Activated T-cell treated with anti-CD3 and anti-CD28 coated beads, Interleukin-2, amount 50 U/mL, for 4 hours (primary cell): ENCODE results near the gene PKP4. TPM values are rescaled to one million over a fixed set of nuclear protein-coding genes. Genes with fewer than 3 reads are reported as not detected.

Experiments
- ATAC-seq, 2 donors: fragments of 200-7000 bp; cut with Tn5 transposase; one replicate each; pipeline ENCODE4 v1.10.0; 2021
- DNase-seq: peaks from one replicate; pipeline ENCODE4 v3.0.0-alpha.2; 2020
- H3K27me3 Mint-ChIP-seq: one replicate; pipeline ENCODE4 v1.8.0; 2021; ENCODE audit warnings: low read depth, mixed read lengths
- H3K36me3 Mint-ChIP-seq: one replicate; pipeline ENCODE4 v1.8.0; 2022; ENCODE audit warnings: mixed read lengths; ENCODE audit not compliant: insufficient read depth
- H3K4me1 Mint-ChIP-seq: one replicate; pipeline ENCODE4 v1.8.0; 2021; ENCODE audit warnings: low read depth, mixed read lengths
- H3K4me3 Mint-ChIP-seq: one replicate; pipeline ENCODE4 v1.8.0; 2021; ENCODE audit warnings: mild to moderate bottlenecking, moderate library complexity, mixed read lengths
- H3K9me3 Mint-ChIP-seq: one replicate; pipeline ENCODE4 v1.8.0; 2021; ENCODE audit warnings: mixed read lengths
- total RNA-seq, 3 donors: library from RNA; stranded (reverse); gene quantifications; one replicate each; pipeline ENCODE4 v1.2.1, GENCODE V29; 2021

PKP4 gene
- total RNA-seq, 3 donors from 2014 or later: 11.5 to 17.7 (median 12.5) TPM

DNA sequence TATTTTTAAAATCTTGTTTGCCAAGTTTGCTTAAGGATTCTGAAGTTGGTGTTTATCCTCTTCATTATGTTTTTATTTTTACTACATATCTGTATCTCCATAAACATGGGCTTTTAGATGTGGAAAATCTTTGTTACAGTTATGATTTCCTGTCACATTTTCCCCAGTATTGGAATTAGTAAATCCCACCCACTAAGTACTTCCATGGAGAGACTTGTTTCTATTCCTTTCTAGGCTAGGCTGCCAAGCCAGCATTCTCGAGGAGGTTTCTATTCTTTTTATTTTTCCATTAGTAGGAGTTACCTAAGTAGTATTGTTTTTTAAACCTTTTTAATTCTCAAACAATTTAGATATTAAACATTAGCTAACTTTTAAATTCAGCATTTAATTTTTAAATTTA, 22.1 kb downstream of the PKP4 start:
- ATAC-seq (no peak), DNase-seq (no peak)
- Mint-ChIP-seq H3K36me3 (peaks cover 6% of the 10 kb centered on the region), H3K27me3 (no peaks in the 10 kb centered on the region), H3K9me3 (no peaks in the 10 kb centered on the region), H3K4me1 (peaks cover 30% of the 10 kb centered on the region), H3K4me3 (no peak overlapping the region)

DNA sequence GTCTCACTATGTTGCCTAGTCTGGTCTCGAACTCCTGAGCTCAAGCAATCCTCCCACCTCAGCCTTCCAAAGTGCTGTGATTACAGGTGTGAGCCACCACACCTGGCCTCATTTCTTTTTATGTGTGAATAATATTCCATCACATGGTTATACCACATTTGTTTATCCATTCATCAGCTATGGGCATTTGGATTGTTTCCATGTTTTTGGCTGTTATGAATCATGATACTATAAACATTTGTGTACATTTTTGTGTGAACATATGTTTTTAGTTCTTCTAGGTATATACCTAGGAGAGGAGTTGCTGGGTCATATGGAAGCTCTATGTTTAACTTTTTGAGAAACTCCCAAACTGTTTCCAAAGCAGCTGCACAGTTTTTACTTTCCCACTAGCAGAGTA, 24.4 kb downstream of the PKP4 start:
- Mint-ChIP-seq H3K27me3 (no peaks in the 10 kb centered on the region), H3K36me3 (peaks cover 6% of the 10 kb centered on the region), H3K4me3 (no peak overlapping the region), H3K9me3 (no peaks in the 10 kb centered on the region), H3K4me1 (peaks cover 25% of the 10 kb centered on the region)
- DNase-seq (no peak), ATAC-seq (no peak)

DNA sequence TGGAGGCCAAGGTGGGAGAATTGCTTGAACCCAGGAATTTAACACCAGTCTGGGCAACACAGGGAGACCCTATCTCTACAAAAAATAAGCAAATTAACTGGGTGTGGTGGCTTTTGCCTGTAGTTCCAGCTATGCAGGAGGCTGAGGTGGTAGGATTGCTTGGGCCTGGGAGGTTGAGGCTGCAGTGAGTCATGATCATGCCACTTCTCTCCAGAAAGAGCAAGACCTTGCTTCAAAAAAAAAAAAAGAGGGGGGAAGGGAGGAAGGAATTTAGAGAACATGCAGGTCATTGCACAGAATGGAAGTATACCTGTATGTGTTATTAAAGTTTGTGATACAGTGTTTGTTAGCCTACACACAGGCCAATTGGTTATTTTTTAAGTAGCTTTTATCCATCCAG, 25.8 kb downstream of the PKP4 start:
- H3K9me3 Mint-ChIP-seq: no peaks in the 10 kb centered on the region
- no peak overlapping the region for H3K4me3 Mint-ChIP-seq
- no peaks in the 10 kb centered on the region for H3K27me3 Mint-ChIP-seq
- DNase-seq: no peak
- ATAC-seq: no peak
- peaks cover 6% of the 10 kb centered on the region for H3K36me3 Mint-ChIP-seq
- H3K4me1 Mint-ChIP-seq: peaks cover 13% of the 10 kb centered on the region

DNA sequence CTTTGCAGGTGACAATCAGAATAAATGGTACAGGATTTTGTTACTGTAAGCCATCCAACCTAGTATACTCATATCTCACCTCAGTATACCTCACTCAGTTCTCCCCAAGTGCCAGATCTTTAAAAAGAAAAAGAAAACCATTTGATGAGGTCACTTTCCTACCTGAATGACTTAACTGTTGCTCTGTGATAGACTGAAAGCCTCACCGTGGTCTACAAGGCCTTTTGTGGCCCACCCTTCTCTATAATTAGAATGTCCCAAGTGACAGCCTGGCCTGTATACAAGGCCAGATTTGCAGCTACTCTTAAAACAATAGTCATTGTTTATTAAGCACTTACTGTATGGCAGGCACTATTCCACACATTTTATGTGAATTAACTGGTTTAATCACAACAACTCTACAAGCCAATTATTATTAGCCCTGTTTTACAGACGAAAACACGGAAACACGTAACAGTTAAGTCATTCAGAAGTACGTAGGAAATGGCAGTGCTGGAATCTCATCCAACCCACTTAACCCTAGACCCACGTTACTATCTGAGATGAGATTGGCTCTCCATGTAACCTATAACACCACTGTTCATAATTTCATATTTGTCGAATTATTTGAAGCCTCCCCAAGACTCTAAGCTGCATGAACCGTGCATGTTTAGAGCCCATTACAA, 28.3 kb downstream of the PKP4 start:
- H3K9me3 Mint-ChIP-seq: no peaks in the 10 kb centered on the region
- H3K27me3 Mint-ChIP-seq: no peaks in the 10 kb centered on the region
- DNase-seq: no peak
- peaks cover 3% of the 10 kb centered on the region for H3K4me1 Mint-ChIP-seq
- peak; percentile 34 to 41 for ATAC-seq
- peaks cover 7% of the 10 kb centered on the region for H3K36me3 Mint-ChIP-seq
- no peak overlapping the region for H3K4me3 Mint-ChIP-seq

DNA sequence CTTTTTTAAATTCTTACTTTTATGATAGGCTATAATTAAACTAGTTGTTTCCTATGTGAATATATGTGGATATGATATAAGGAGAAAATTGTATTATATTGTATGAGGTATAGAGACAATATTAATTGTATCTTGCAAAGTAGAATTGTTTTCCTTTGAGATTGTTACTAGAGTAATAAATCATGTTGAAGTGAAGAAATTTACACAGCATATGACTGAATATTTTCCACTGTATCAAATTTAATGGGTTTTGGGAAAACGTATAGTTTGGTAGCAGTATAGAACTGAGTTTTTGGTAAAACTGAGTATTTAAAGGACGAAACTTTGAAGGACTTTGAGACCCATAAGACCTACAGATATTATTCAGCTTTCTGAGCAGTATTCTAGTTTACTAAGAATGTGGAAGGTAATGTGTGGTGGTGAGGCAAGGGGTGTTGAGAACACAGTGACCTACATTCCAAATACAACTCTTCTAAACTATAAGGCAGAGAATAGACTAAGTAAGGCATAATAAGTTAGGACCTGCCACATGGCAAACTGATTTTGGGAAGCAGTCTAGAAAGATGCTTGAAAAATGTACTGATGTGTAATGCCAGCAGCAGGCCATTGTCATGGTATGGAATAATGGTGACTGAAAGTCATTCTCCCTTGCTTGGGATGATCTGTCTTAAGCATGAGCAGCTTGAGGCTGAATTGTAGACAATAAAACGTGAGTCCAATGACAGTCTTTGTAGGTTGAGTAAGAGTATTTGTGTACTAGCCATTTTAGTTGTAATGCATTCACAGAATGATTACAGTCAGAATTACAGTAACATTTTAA, 29.6 kb downstream of the PKP4 start:
- DNase-seq (no peak), ATAC-seq (no peak)
- Mint-ChIP-seq H3K4me3 (no peak overlapping the region), H3K27me3 (no peaks in the 10 kb centered on the region), H3K4me1 (peaks cover 3% of the 10 kb centered on the region), H3K9me3 (no peaks in the 10 kb centered on the region), H3K36me3 (peaks cover 5% of the 10 kb centered on the region)

DNA sequence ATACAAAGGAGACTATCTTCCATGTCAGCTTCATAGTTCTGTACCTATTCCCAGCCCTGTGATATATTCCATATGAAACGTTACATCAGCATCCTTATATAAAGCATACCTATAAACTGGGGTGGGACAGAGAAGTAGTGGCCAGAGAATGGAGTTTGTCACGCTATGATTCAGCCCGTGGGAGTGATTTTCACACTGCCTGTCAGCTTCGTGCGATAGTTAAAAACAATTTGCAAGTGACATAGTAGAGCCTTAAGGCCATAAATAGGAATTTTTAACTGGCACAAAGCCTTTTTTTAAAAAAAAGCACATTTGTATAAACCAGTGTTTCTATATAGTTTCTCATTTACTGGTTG, 30.2 kb downstream of the PKP4 start:
- Mint-ChIP-seq H3K36me3 (peaks cover 5% of the 10 kb centered on the region), H3K4me3 (no peak overlapping the region), H3K9me3 (no peaks in the 10 kb centered on the region), H3K27me3 (no peaks in the 10 kb centered on the region), H3K4me1 (peaks cover 3% of the 10 kb centered on the region)
- DNase-seq (no peak), ATAC-seq (no peak)

DNA sequence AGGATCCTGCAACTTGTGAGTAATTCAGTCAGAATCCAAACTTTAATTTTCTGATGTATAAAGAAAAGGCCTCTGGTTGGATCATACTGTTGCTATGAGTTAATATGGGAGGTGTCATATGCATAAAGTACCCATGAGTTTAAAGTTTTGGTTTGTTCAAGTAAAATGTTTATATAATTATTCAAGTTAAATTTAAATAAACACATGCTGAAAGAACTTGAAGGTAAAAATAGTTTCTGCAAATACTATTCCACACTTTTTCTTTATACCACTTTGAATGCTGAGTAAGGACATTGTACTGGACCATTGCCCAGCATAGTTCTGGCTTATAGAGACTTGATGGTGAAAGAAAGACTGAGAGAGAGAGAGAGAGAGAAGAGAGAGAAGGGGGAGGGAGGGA, 30.7 kb downstream of the PKP4 start:
- ATAC-seq (no peak), DNase-seq (no peak)
- Mint-ChIP-seq H3K36me3 (peaks cover 5% of the 10 kb centered on the region), H3K4me1 (peaks cover 1% of the 10 kb centered on the region), H3K4me3 (no peak overlapping the region), H3K27me3 (no peaks in the 10 kb centered on the region), H3K9me3 (no peaks in the 10 kb centered on the region)

DNA sequence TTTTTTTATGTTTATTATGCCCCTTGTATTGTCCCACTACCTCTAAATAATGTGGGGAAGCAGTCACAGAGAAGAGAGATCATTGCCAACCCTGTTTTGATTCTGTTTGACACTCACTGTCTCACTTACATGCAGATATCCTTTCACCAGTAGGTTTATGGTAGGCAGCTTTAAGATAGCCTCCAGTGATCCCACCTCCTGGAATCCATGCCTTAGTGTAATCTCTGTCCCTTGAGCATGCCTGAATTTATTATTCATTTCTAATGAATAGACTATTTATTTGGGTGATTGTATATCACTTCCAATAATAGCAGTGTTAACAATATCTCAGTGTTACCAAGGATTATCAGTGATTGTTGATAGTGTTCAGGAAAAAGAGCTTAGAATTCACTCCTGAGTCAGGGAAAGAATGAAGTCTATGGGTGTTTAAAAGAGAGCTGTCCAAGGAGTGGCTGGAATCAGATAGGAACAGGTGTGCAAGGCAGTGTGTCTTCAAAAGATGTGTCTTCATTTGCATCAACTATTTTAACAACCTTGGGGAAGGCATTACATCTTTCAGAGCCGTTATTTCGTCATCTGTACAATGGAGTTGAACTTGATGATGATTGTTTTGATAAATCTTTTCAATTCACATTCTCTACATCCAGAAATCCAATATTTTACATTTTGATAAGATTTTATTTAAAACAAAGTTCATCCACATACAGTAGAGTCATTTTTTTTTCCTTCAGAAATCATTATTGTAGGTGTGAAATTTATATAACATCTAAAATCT, 31.9 kb downstream of the PKP4 start:
- no peak overlapping the region for H3K4me3 Mint-ChIP-seq
- ATAC-seq (no peak), DNase-seq (no peak)
- peaks cover 2% of the 10 kb centered on the region for H3K36me3 Mint-ChIP-seq
- H3K4me1 Mint-ChIP-seq: no peaks in the 10 kb centered on the region
- H3K9me3 Mint-ChIP-seq: no peaks in the 10 kb centered on the region
- no peaks in the 10 kb centered on the region for H3K27me3 Mint-ChIP-seq

DNA sequence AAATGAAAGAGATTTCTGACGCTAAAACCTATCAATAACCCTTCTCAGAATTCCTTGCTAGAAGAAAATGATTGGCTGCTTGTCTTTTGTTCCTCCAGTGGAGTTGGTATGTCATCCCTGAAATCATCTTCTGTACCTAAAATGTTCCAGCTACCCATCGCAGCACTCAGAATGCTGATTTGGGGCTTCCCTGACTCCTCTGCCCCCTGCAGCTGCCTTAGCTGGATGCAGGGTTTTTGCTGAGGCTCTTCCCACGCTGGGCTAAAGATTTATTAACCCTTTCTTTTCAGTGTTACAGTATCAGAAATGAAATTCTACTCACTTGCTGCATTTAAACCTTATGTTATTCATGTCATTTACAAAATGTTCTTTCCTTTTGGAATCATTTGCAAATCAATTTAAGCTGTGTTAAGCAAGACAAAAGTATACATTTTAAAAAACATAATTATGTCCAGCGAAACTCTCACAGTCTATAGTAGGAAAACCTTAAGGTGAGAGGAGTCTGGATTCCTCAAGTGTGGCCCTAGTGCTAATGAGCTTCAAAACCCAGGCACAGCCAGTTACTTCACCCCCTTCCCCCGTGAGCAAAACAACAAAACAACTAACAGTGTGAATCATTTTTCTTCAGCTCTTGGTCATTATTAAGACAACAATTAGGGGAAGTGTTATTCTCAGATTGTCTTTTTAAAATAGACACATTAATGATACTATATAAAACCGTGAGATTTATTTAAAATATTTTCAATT, 32.8 kb downstream of the PKP4 start:
- Mint-ChIP-seq H3K36me3 (peaks cover 2% of the 10 kb centered on the region), H3K4me3 (no peak overlapping the region), H3K9me3 (no peaks in the 10 kb centered on the region), H3K4me1 (no peaks in the 10 kb centered on the region), H3K27me3 (no peaks in the 10 kb centered on the region)
- ATAC-seq (no peak), DNase-seq (no peak)

DNA sequence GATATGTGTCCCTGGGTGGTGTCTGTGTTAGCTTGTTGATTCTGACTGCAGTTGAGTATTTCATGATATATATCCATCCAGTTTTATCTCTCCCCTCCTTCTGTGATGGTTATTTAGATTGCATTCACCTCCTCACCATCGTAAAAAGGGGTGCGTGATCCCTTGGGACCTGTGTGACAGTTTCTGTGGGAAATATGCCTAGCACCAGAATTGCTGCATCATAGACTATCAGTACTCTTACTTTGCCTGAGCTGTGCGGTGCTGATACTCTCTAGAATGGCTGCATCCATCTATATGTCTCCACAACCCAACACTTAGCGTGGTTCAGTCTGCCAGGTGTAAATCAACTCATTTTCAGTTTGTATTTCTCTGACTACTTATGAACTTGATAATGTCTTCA, 34.3 kb downstream of the PKP4 start:
- Mint-ChIP-seq H3K4me3 (no peak overlapping the region), H3K4me1 (no peaks in the 10 kb centered on the region), H3K27me3 (no peaks in the 10 kb centered on the region), H3K9me3 (no peaks in the 10 kb centered on the region), H3K36me3 (peaks cover 2% of the 10 kb centered on the region)
- no peak for ATAC-seq
- no peak for DNase-seq

DNA sequence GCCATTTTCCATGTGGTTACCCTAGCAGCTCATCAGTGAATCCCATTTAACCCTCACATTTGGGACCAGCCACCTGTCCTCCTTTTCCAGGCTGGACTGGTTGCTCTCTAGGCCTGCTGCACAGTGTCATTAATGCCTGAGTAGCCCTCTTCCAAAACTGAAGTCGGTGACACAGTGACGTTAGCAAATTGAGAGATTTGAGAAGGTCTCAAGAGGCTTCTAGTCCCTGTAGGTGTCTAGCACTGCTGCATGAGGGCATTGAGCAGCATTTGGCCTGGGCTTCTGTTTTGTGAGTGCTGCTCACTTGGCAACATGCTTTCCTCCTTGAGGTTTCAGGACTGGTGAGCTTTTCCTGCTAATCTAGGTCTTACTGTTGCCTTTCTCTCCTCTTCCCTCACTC, 36.7 kb downstream of the PKP4 start:
- Mint-ChIP-seq H3K4me1 (peaks cover 1% of the 10 kb centered on the region), H3K4me3 (no peak overlapping the region), H3K27me3 (no peaks in the 10 kb centered on the region), H3K9me3 (no peaks in the 10 kb centered on the region), H3K36me3 (peaks cover 3% of the 10 kb centered on the region)
- DNase-seq (no peak), ATAC-seq (no peak)

DNA sequence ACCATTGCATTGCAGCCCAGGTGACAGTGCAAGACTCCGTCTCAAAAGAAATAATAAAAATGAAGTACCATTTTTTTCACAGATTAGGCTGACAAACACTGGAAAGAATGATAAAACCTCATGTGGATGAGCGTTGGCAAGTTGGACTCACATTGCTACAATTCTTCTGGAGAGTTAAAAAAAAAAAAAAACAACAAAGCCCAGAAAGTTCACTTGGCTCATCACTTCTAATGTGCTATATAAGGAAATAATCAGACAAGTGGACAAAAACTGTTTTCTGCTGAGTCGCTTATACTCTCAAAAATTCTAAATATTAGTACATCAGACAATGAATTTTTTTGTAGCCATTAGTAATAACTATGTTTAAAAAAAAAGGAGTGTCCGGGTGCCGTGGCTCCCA, 38.4 kb downstream of the PKP4 start:
- no peak for DNase-seq
- H3K4me3 Mint-ChIP-seq: no peak overlapping the region
- no peak for ATAC-seq
- peaks cover 3% of the 10 kb centered on the region for H3K4me1 Mint-ChIP-seq
- H3K9me3 Mint-ChIP-seq: no peaks in the 10 kb centered on the region
- H3K27me3 Mint-ChIP-seq: no peaks in the 10 kb centered on the region
- peaks cover 3% of the 10 kb centered on the region for H3K36me3 Mint-ChIP-seq

DNA sequence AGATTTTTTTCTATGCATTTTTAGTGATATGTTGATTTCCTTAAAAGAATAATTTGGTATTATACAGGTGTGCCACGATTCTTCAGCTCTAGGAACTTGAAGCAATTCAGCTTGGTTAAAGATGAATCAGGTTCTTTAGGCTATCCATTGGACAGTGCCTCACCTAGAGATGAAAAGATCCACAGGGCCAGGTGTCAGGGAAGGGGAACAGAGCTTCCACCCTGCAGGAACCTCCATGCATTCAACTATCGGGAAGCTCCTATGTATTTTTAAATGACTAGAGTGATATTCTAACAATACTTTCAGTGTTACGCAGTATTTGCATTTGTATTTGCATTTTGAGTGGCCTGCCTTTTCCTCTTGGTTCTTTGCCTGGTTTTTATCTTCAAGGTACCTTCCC, 40.2 kb downstream of the PKP4 start:
- H3K4me3 Mint-ChIP-seq: no peak overlapping the region
- peaks cover 6% of the 10 kb centered on the region for H3K36me3 Mint-ChIP-seq
- no peaks in the 10 kb centered on the region for H3K27me3 Mint-ChIP-seq
- peaks cover 3% of the 10 kb centered on the region for H3K4me1 Mint-ChIP-seq
- DNase-seq (no peak), ATAC-seq (no peak)
- H3K9me3 Mint-ChIP-seq: no peaks in the 10 kb centered on the region

DNA sequence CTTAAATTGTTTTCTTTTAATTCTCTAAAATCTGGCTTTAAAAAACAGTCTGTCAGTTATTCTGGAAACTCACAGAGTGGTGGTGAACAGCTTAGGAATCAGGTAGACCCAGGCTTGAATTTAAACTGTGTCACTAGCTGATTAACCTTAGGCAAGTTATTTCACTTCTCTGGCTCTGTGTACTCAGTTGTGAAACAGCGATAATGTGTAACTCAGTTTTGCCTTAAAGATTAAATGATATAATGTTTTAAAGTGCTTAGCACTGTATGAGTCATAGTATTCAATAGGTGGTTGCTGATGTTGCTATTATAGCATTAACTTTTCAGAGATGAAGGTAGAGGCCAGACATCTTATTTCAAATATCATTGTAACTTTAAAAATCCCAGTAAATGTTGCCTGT, 40.7 kb downstream of the PKP4 start:
- H3K36me3 Mint-ChIP-seq: peaks cover 6% of the 10 kb centered on the region
- ATAC-seq: peak in 1 of 2 donors; percentile 10
- H3K4me1 Mint-ChIP-seq: peaks cover 3% of the 10 kb centered on the region
- no peak overlapping the region for H3K4me3 Mint-ChIP-seq
- H3K9me3 Mint-ChIP-seq: no peaks in the 10 kb centered on the region
- DNase-seq: no peak
- H3K27me3 Mint-ChIP-seq: no peaks in the 10 kb centered on the region
